Sigmoid colon (tissue), 4 donors: Measurements from ENCODE around the gene DRAM1.

Experiments
- EP300 ChIP-seq, 4 donors: sonication (generic); formaldehyde crosslinking; IDR thresholded peaks; one replicate each; pipeline ENCODE4 v1.6.1; 2017; ENCODE audit warnings: antibody characterized with exemption in 4 of 4
- POLR2A ChIP-seq, 2 donors: fragments of 450-650 bp; IDR thresholded peaks; one replicate each; pipeline ENCODE4 v1.6.1; 2016; ENCODE audit warnings: antibody characterized with exemption in 2 of 2, mild to moderate bottlenecking in 2 of 2, moderate library complexity in 2 of 2
- POLR2AphosphoS5 ChIP-seq, 4 donors: sonication (generic); formaldehyde crosslinking; IDR thresholded peaks; one replicate each; pipeline ENCODE4 v1.6.1; 2017; ENCODE audit warnings: antibody characterized with exemption in 4 of 4
- TF ChIP-seq, protein P1 (sequence below), 4 experiments: fragments of 450-650 bp in 3 of 4; fragments of 200-600 bp in 1 of 4; IDR thresholded peaks; one replicate each; pipeline ENCODE4 v1.5.1; 2016 to 2019; ENCODE audit warnings: antibody characterized with exemption in 4 of 4, mild to moderate bottlenecking in 3 of 4, moderate library complexity in 2 of 4

DNA sequence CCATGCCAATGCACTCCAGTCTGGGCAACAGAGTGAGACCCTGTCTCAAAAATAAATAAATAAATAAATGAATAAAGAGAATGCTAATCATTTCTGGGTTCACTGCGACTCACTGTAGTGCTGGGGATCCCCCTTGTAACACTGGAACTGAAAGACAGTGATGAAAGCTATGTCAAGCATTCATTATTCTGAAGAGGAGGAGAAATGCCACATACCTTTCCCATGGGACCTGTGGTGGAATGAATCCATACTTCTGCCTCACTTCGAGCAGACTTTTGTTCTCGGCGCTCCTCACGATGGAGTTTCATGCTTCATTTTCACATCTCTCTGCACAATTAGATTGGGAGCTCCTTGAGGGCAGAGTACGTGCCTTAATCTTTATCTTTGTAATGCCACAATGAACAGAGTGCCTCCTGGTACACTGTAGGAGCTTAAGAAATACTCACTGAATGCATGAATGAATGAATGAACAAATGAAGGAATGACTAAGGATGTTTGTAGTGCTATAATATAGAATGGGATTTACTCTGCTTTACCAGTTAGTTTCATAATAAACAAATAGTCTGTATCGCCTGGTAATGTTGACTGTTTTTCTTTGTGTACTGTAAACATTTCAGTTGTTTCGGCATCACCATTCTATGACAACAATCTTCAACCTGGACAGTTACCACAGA is 45.8 kb downstream of the DRAM1 start:
- TF ChIP-seq, protein P1, sequence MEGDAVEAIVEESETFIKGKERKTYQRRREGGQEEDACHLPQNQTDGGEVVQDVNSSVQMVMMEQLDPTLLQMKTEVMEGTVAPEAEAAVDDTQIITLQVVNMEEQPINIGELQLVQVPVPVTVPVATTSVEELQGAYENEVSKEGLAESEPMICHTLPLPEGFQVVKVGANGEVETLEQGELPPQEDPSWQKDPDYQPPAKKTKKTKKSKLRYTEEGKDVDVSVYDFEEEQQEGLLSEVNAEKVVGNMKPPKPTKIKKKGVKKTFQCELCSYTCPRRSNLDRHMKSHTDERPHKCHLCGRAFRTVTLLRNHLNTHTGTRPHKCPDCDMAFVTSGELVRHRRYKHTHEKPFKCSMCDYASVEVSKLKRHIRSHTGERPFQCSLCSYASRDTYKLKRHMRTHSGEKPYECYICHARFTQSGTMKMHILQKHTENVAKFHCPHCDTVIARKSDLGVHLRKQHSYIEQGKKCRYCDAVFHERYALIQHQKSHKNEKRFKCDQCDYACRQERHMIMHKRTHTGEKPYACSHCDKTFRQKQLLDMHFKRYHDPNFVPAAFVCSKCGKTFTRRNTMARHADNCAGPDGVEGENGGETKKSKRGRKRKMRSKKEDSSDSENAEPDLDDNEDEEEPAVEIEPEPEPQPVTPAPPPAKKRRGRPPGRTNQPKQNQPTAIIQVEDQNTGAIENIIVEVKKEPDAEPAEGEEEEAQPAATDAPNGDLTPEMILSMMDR (IDR thresholded peaks at IDR 0.05): no peak
- TF ChIP-seq EP300 (IDR thresholded peaks at IDR 0.05): no peak
- TF ChIP-seq POLR2AphosphoS5 (IDR thresholded peaks at IDR 0.05): no peak
- no peak for TF ChIP-seq POLR2A (IDR thresholded peaks at IDR 0.05)
